ENCODE measurements around the gene TLDC2. TPM values are rescaled to one million over a fixed set of nuclear protein-coding genes. Genes with fewer than 3 reads are reported as not detected.

Gene TLDC2
- total RNA-seq, 1 donor from 2014 or later, result 0.58 TPM

DNA sequence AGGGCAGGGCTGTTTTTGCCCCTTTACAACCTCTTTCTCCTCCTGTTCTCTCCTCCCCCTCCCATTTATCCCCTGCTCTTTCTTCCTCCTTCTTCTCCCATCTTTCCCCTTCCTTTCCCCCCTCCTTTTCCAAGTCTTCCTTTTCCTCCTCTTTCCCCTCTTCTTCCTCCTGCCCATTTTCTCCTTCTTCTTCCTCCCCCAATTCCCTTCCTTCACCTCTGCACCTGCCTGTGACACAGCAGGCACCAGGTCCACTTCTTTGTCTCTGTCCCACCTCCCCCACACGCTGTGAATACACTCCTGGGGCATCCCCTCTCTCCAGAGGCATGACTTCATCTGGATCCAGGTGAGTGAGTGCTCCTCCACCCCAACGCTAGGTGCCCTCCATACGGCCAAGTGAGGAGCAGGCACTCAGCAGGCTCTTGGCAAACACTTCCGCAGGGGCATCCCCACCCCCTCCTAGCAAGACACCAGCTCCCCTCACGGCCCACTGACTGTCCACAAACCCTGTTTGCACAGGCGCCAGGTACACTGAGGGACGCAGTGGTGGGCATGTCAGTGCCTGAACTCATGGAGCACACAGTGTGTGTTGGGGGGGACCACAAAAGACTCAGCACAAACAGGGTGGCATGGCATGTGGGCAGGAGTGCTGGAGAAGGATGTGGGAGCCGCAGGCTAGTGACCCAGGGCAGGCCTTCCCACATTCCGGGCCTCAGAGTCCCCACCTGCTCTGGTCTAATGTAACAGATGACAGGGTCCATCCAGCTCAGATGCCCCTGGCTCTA is 10.7 kb upstream of the TLDC2 start:
- TF ChIP-seq, protein P1, sequence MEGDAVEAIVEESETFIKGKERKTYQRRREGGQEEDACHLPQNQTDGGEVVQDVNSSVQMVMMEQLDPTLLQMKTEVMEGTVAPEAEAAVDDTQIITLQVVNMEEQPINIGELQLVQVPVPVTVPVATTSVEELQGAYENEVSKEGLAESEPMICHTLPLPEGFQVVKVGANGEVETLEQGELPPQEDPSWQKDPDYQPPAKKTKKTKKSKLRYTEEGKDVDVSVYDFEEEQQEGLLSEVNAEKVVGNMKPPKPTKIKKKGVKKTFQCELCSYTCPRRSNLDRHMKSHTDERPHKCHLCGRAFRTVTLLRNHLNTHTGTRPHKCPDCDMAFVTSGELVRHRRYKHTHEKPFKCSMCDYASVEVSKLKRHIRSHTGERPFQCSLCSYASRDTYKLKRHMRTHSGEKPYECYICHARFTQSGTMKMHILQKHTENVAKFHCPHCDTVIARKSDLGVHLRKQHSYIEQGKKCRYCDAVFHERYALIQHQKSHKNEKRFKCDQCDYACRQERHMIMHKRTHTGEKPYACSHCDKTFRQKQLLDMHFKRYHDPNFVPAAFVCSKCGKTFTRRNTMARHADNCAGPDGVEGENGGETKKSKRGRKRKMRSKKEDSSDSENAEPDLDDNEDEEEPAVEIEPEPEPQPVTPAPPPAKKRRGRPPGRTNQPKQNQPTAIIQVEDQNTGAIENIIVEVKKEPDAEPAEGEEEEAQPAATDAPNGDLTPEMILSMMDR (IDR thresholded peaks at IDR 0.05; ENCODE audit: unreplicated experiment), result no peak
- Mint-ChIP-seq H3K36me3 (no peaks in the 10 kb centered on the region), H3K27me3 (ENCODE audit: low read depth) (no peaks in the 10 kb centered on the region), H3K9me3 (no peaks in the 10 kb centered on the region), H3K4me3 (peak overlapping the region; percentile 79), H3K27ac (peak overlapping the region; percentile 77), H3K4me1 (peaks cover 21% of the 10 kb centered on the region)
- DNase-seq (ENCODE audit: low spot score in 2 of 2, unreplicated experiment in 2 of 2), result no peak

DNA sequence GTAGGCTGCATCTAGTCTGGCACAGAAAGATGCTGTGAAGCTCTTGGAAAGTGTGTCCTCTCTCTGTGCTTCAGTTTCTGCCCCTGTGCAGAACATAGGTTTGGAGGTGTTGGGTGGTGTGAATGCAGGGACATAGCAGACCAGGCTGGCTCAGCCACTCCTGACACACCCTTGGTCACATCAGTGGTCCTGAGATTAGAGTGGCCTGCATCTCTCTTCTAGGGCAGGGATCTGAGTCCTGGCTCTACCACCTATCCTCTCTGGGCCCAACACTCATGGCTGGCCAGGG is 10.1 kb upstream of the TLDC2 start:
- DNase-seq (ENCODE audit: low spot score in 2 of 2, unreplicated experiment in 2 of 2), result no peak
- Mint-ChIP-seq H3K9me3 (no peaks in the 10 kb centered on the region), H3K36me3 (no peaks in the 10 kb centered on the region), H3K27ac (peak overlapping the region; percentile 30), H3K4me3 (peak overlapping the region; percentile 79), H3K4me1 (peaks cover 17% of the 10 kb centered on the region), H3K27me3 (ENCODE audit: low read depth) (no peaks in the 10 kb centered on the region)
- TF ChIP-seq, protein P1 (IDR thresholded peaks at IDR 0.05; ENCODE audit: unreplicated experiment), result no peak

DNA sequence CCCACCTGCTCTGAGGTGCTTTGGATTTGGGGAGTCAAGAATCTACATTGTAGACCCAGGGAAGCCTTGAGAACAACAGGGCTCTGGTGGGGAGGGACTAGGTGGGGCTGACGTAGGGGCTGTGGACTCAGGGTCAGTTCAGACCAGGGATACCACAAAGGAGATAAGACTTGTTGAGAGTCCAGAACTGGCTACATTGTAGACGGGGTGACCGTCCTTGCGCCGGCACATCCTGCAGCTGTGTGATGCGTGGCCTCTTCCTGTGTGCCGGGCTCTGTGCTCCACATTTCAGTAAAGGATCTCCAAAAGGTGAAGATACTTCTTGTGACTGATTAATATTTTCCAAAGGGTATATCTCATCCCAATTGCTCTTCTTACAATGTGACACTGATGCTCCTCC is 9.8 kb upstream of the TLDC2 start:
- peak overlapping the region; percentile 79 for H3K4me3 Mint-ChIP-seq
- TF ChIP-seq, protein P1 (IDR thresholded peaks at IDR 0.05; ENCODE audit: unreplicated experiment), result no peak
- no peaks in the 10 kb centered on the region for H3K27me3 Mint-ChIP-seq (ENCODE audit: low read depth)

DNA sequence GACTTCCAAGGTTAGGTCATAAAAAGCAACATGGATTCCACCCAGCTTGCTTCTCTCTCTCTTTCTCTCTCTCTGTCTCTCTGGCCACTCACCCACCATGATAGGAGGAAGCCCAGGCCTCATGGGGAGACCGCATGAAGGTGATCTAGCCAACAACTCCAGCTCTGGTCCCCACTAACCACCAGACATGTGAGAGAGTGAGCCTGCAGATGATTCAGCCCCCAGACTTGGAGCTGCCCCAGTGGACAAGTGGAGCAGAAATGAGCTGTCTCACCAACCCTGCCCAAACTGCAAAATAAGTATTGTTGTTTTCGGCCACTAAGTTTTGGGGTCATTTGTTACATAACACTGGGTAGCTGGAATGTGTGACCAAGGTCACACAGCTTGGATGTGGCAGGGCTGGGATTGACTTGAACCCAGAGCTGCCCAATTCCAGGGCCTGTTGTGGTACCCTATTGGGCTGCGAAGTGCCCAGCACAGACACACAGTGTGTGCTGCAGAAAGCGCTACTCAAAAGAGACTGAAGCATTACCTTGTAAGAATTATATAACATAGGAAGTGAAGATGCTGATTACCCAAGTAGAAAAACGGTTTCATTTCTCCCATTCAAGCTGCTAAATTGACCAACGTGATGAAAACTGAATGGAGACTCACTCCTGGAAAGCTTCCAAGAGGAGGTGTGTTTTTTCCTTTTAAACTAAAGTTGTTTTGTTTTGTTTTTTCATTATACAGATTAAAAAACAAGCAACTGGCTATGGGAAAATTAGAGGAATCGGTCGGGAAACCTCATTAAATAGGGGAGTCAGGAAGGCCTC is 9.1 kb upstream of the TLDC2 start:
- no peak overlapping the region for H3K4me3 Mint-ChIP-seq
- TF ChIP-seq, protein P1 (IDR thresholded peaks at IDR 0.05; ENCODE audit: unreplicated experiment), result no peak
- H3K9me3 Mint-ChIP-seq, result no peaks in the 10 kb centered on the region
- H3K4me1 Mint-ChIP-seq, result peaks cover 8% of the 10 kb centered on the region
- no peaks in the 10 kb centered on the region for H3K36me3 Mint-ChIP-seq
- no peak overlapping the region for H3K27ac Mint-ChIP-seq
- DNase-seq (ENCODE audit: low spot score in 2 of 2, unreplicated experiment in 2 of 2), result no peak
- no peaks in the 10 kb centered on the region for H3K27me3 Mint-ChIP-seq (ENCODE audit: low read depth)

More for the DNA sequence above, 9.8 kb upstream of the TLDC2 start:
- Mint-ChIP-seq H3K9me3 (no peaks in the 10 kb centered on the region), H3K4me1 (peaks cover 16% of the 10 kb centered on the region), H3K36me3 (no peaks in the 10 kb centered on the region), H3K27ac (peak overlapping the region; percentile 30)
- no peak for DNase-seq (ENCODE audit: low spot score in 2 of 2, unreplicated experiment in 2 of 2)

DNA sequence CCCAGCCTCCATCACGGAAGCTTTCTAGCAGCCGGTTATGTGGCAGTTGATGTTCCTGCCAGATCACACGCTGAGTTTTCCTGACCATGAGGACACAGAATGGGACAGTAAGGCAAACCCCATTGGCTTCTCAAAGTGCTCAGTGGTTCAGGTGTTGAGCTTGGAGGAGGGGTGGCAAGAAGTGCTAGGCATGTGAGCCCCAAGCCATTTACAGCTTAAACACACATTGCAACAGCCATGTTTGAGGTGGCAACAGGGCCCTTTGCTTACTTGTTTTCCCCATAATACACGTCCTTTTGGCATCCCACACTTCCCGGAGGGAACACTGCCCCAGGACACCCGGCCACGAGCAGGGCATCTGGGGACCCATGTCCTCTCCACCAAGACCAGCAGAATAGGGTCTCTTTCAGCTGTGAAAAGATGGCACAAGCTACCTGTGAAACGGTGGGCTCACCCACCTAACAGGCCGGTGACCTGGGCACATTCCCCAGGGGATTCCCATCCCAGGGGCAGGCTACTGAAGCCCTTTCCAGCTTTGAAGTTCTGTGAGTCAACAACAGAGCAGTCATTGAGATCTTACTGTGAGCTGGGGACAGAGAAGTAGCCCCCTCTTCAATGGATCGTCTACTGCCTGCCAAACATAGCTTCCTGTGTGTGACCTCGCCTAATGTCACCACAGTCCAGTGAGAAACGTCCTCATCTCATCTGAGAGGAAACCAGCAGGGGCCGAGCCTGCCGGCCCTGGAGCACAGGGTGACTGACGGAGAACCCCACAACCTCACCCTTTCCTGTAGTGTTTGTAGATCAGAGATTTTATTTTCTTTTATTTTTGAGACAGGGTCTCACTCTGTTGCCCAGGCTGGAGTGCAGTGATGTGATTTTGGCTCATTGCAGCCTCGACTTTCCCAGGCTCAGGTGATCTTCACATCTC is 4.0 kb upstream of the TLDC2 start:
- no peak overlapping the region for H3K27ac Mint-ChIP-seq
- H3K4me1 Mint-ChIP-seq, result peaks cover 2% of the 10 kb centered on the region
- no peaks in the 10 kb centered on the region for H3K36me3 Mint-ChIP-seq
- H3K27me3 Mint-ChIP-seq (ENCODE audit: low read depth), result no peaks in the 10 kb centered on the region
- no peak overlapping the region for H3K4me3 Mint-ChIP-seq
- TF ChIP-seq, protein P1 (IDR thresholded peaks at IDR 0.05; ENCODE audit: unreplicated experiment), result no peak
- no peak for DNase-seq (ENCODE audit: low spot score in 2 of 2, unreplicated experiment in 2 of 2)
- no peaks in the 10 kb centered on the region for H3K9me3 Mint-ChIP-seq

All from mesothelial cell of epicardium (in vitro differentiated cells).